Ovary (tissue), 9 donors: ENCODE results near the gene SYCP2L. TPM values are rescaled to one million over a fixed set of nuclear protein-coding genes. Genes with fewer than 3 reads are reported as not detected.

Source experiments
- DNase-seq, 5 donors: peaks; one replicate each; pipeline ENCODE4 v3.0.0-alpha.2; 2019 to 2020
- H3K27ac ChIP-seq, 2 donors: fragments of 200-600 bp; one replicate each; pipeline versions ENCODE4 v1.5.1 to v1.8.0; 2019 to 2022
- H3K27me3 ChIP-seq: fragments of 200-600 bp; one replicate; pipeline ENCODE4 v1.8.0; 2022
- H3K36me3 ChIP-seq: fragments of 200-600 bp; sonication (generic); one replicate; pipeline ENCODE4 v1.5.1; 2019
- H3K4me1 ChIP-seq: one replicate; pipeline ENCODE4 v1.8.1; 2013; ENCODE audit warnings: mild to moderate bottlenecking, moderate library complexity; ENCODE audit not compliant: insufficient read depth
- H3K4me3 ChIP-seq: fragments of 200-600 bp; sonication (generic); one replicate; pipeline ENCODE4 v1.5.1; 2017
- H3K9me3 ChIP-seq, 2 donors: fragments of 200-600 bp in 1 of 2; sonication (generic) in 1 of 2; one replicate each; pipeline versions ENCODE4 v1.5.1 to v1.8.1; 2013 to 2019; ENCODE audit warnings: mild to moderate bottlenecking in 1 of 2, moderate library complexity in 1 of 2
- CTCF ChIP-seq, 3 donors: fragments of 450-650 bp in 2 of 3; fragments of 200-600 bp in 1 of 3; IDR thresholded peaks; one replicate each; pipeline versions ENCODE4 v1.5.1 to v1.8.0; 2016 to 2022; ENCODE audit warnings: antibody characterized with exemption in 3 of 3, mild to moderate bottlenecking in 1 of 3
- EP300 ChIP-seq: sonication (generic); formaldehyde crosslinking; IDR thresholded peaks from one replicate; pipeline ENCODE4 v1.6.1; 2017; ENCODE audit warnings: antibody characterized with exemption
- POLR2A ChIP-seq: fragments of 450-650 bp; IDR thresholded peaks from one replicate; pipeline ENCODE4 v1.6.1; 2017; ENCODE audit warnings: antibody characterized with exemption, mild to moderate bottlenecking, moderate library complexity
- WGBS, 3 donors: extraction: QIAGEN DNeasy Blood & Tissue Kit in 1 of 3; methylation state at CpG; one replicate each; pipeline versions ENCODE4 v1.1.5 to v1.1.7; 2013 to 2017; 5-methylcytosine and 5-hydroxymethylcytosine counted together
- intact Hi-C, 4 donors: fragments of 100-400 bp; cut with DNase I; formaldehyde crosslinking; loops; one replicate each; pipeline versions ENCODE4 v1.11.0 to v1.15.1; 2022 to 2023
- polyA plus RNA-seq, 2 donors: library from polyadenylated mRNA; stranded (reverse); fragments of 200-250 nt in 1 of 2; fragments of 350-450 nt in 1 of 2; fragmentation: Illumina TruSeq in 1 of 2; extraction: RNeasy Lipid Tissue Mini Kit (QIAGEN cat#74804) in 1 of 2; gene quantifications; one replicate each; pipeline ENCODE4 v1.2.3, GENCODE V29; 2013 to 2014
- total RNA-seq, 7 donors: library from RNA; depleted of rRNA in 2 of 7; stranded (reverse); fragments of >200 nt in 2 of 7; fragmentation: NEBNext Ultra II Directional in 3 of 7; extraction: Animal tissue kit (Norgen Biotek cat#: 25700) in 3 of 7; gene quantifications; one replicate each; pipeline versions ENCODE4 v1.1.0 to v1.2.4, GENCODE V29; 2016 to 2023
- donor health status: DM: no; HTN: no; CAD: no; lungs with moderate emphysema.
- donor health status: DM: no; HTN: no; CAD: no.
- donor health status: Bipolar disorder and iron deficiency.
- donor health status: DM: yes; HTN: yes; CAD: no.
- donor health status: DM: no; HTN: no; CAD: no.
- donor health status: DM: yes; HTN: yes; CAD: no.

Gene SYCP2L
- total and polyA plus RNA-seq, 9 donors: 0.41 to 2.1 (median 1.2) TPM

DNA sequence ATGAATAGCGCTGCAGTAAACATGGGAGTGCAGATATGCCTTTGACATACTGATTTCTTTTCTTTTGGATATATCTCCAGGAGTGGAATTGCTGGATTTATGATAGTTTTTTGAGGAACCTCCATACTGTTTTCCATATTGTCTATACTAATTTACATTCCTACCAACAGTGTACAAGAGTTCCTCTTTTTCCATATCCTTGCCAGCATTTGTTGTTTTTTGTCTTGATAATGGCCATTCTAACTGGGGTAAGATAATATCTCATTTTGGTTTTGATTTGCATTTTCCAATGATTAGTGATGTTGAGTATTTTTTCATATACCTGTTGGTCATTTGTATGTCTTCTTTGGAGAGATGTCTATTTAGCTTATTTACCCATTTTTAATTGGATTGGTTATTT is 3.3 kb downstream of the SYCP2L start:
- Histone ChIP-seq H3K4me1 (peaks cover 2% of the 10 kb centered on the region), H3K27ac (no peak overlapping the region), H3K9me3 (no peaks in the 10 kb centered on the region), H3K4me3 (no peak overlapping the region), H3K36me3 (no peaks in the 10 kb centered on the region), H3K27me3 (no peaks in the 10 kb centered on the region)
- DNase-seq: no peak
- intact Hi-C loops: no loop called here
- TF ChIP-seq EP300 (no peak), POLR2A (no peak), CTCF (IDR thresholded peaks at IDR 0.05) (no peak)
- WGBS, 3 donors: 94 to 98% (median 98%) methylated on average over 1 of the region's 1 CpG

DNA sequence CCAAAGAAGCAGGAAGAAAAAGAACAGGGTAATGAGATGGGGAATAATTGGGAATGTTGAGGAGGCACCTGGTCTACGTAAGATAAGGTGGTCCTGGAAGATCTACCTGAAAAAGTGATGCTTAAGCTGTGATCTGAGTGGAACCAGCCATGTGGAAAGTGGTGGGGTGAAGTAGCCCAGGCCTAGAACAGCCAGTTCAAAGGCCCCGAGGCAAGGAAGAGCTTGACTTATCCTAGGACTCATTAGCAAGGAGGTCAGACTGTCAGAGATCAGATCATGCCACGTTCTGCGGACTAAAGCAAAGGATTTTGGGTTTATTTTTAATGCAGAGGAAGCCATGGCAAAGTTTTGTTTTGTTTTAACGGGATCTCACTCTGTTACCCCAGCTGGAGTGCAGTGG is 5.1 kb downstream of the SYCP2L start:
- Histone ChIP-seq H3K4me1 (no peaks in the 10 kb centered on the region), H3K27me3 (no peaks in the 10 kb centered on the region), H3K36me3 (no peaks in the 10 kb centered on the region), H3K4me3 (no peak overlapping the region), H3K9me3 (no peaks in the 10 kb centered on the region), H3K27ac (no peak overlapping the region)
- no peak for DNase-seq
- WGBS, 3 donors: 79 to 83% (median 81%) methylated on average over 5 of the region's 5 CpGs
- no peak for TF ChIP-seq POLR2A
- no peak for TF ChIP-seq CTCF (IDR thresholded peaks at IDR 0.05)
- no peak for TF ChIP-seq EP300
- intact Hi-C loops: no loop called here

GRCh38 chr6:10894958-10895357 is 8.1 kb downstream of the SYCP2L start:
- DNase-seq: no peak
- no peaks in the 10 kb centered on the region for H3K27me3 ChIP-seq
- WGBS, 3 donors: 66 to 77% (median 72%) methylated on average over 6 of the region's 6 CpGs
- H3K4me3 ChIP-seq: no peak overlapping the region
- TF ChIP-seq EP300 (no peak), POLR2A (no peak), CTCF (IDR thresholded peaks at IDR 0.05) (no peak)
- H3K4me1 ChIP-seq: no peaks in the 10 kb centered on the region
- H3K36me3 ChIP-seq: no peaks in the 10 kb centered on the region
- no peak overlapping the region for H3K27ac ChIP-seq
- intact Hi-C loops: no loop called here
- no peaks in the 10 kb centered on the region for H3K9me3 ChIP-seq

DNA sequence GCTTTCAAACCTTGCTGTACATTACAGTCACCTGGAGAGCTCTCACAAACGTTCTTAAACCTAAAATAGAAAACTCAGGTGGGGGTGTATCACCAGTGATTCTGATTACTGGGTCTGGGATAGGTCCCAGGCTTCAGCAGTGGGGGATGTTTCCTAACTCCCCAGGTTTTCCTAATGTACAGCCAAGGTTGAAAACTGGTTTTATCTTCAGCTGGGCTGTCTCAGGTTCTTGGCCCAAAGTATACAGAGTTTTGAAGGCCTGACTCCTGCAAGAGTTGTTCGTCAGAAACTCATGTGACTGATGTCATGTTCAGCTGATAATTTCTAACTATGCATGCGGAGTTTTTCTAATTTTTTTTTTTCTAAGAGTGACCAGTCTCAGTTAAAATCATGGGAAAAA is 9.8 kb downstream of the SYCP2L start:
- H3K4me3 ChIP-seq: no peak overlapping the region
- H3K27me3 ChIP-seq: no peaks in the 10 kb centered on the region
- H3K9me3 ChIP-seq: no peaks in the 10 kb centered on the region
- no peaks in the 10 kb centered on the region for H3K36me3 ChIP-seq
- DNase-seq: no peak
- WGBS, 3 donors: 56 to 59% (median 59%) methylated on average over 3 of the region's 3 CpGs
- no peak overlapping the region for H3K27ac ChIP-seq
- intact Hi-C loops: no loop called here
- H3K4me1 ChIP-seq: no peaks in the 10 kb centered on the region
- no peak for TF ChIP-seq EP300
- TF ChIP-seq POLR2A: no peak
- no peak for TF ChIP-seq CTCF (IDR thresholded peaks at IDR 0.05)

- no peak overlapping the region for H3K27ac ChIP-seq
- no peaks in the 10 kb centered on the region for H3K36me3 ChIP-seq
- no peaks in the 10 kb centered on the region for H3K9me3 ChIP-seq
- DNase-seq: no peak
- no peak overlapping the region for H3K4me3 ChIP-seq
- H3K4me1 ChIP-seq: no peaks in the 10 kb centered on the region
- TF ChIP-seq EP300 (no peak), CTCF (IDR thresholded peaks at IDR 0.05) (no peak), POLR2A (no peak)
- WGBS, 3 donors: 93 to 96% (median 95%) methylated on average over 4 of the region's 4 CpGs
- intact Hi-C loops: no loop called here
- no peaks in the 10 kb centered on the region for H3K27me3 ChIP-seq
These were observed 14.9 kb downstream of the SYCP2L start for GRCh38 chr6:10901770-10902169.
